NCI-H2196 treated with DMSO at 0.1 percent for 48 hours (cell line): ENCODE data around the gene RASA4.
"Not testable (repeated sequence)": the region's sequence is repeated elsewhere in the genome, so short reads cannot be mapped to it uniquely, and the experiment has no call there.

ENCODE experiments used
- DNase-seq: peaks from one replicate; lab custom pipeline; 2025; ENCODE audit not compliant: unreplicated experiment; lab: John Stamatoyannopoulos, UW

The RASA4 gene

GRCh38 chr7:102545288-102545687, 71.3 kb downstream of the RASA4 start:
- not testable (repeated sequence) for DNase-seq

GRCh38 chr7:102544372-102544771, 72.2 kb downstream of the RASA4 start:
- not testable (repeated sequence) for DNase-seq

GRCh38 chr7:102543596-102543995, 73.0 kb downstream of the RASA4 start, which contains the start of gene UPK3BL2:
UPK3BL2 (minus strand) TSS chr7:102543696; CDS start chr7:102543636, 60 bp downstream.
- DNase-seq, result not testable (repeated sequence)

- DNase-seq, result not testable (repeated sequence)
Observed at GRCh38 chr7:102542771-102543170, 73.8 kb downstream of the RASA4 start.

- not testable (repeated sequence) for DNase-seq
Observed at GRCh38 chr7:102542083-102542482, 74.5 kb downstream of the RASA4 start.

GRCh38 chr7:102540604-102541003, 76.0 kb downstream of the RASA4 start:
- not testable (repeated sequence) for DNase-seq

GRCh38 chr7:102535062-102535615, 81.4 kb downstream of the RASA4 start:
- DNase-seq, result not testable (repeated sequence)

GRCh38 chr7:102532127-102532526, 84.4 kb downstream of the RASA4 start:
- not testable (repeated sequence) for DNase-seq

GRCh38 chr7:102531583-102531982, 85.0 kb downstream of the RASA4 start:
- DNase-seq, result not testable (repeated sequence)

GRCh38 chr7:102527822-102528793, 88.4 kb downstream of the RASA4 start:
- DNase-seq, result not testable (repeated sequence)

- DNase-seq, result not testable (repeated sequence)
Observed at GRCh38 chr7:102527182-102527581, 89.4 kb downstream of the RASA4 start.

- not testable (repeated sequence) for DNase-seq
Observed at GRCh38 chr7:102524803-102525202, 91.8 kb downstream of the RASA4 start.
